ENCODE data around the gene RPS29.

The RPS29 gene

DNA sequence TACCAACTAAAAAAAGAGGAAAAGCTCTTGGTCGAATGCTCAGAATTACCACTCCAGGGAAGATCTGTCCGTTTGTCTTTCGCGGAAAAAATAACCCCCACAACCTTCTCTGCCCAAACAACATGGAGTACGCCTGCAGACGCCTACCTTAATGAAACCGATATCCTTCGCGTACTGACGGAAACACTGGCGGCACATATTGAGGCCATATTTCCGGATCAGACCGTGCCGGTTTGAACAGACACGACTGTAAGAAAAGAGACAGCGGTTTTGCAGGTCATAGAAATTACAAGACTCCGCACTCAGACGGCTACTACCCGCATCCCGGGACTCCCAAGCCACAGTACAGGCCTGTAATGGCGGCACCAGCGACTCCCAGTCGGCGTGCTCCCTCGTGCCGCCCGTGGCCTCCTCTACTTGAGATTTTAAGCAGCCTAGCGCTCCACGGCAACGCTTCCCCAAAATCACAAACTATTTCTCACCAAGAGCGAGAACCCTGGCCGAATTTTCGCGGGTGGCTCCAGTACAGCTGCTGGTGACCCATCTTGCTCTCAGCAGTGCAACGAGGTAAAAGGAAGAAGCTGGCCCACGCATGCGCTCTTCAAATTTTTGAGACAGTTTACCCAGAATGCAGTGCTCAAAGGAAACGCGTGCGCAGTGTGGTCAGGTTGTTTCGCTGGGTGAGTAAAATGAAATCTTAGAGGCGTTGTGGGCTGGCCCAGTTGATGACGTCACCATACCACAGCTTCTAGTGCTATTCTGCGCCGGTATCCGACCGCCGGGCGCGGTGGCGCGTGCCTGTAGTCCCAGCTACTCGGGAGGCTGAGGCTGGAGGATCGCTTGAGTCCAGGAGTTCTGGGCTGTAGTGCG, at the start of gene RPS29:
Gene RPS29 (minus strand): TSS at position 578 of the 870 bp plus-strand sequence. CDS start 34 bp downstream, at position 544.
- peak within 1 kb of the TSS; percentile 76 to 98 for H3K4me3 ChIP-seq (ENCODE audit: low read depth in 1 of 2, low read length in 2 of 2)
- H3K4me1 ChIP-seq (ENCODE audit: control insufficient read depth in 1 of 2, insufficient read depth in 2 of 2, low read length in 2 of 2): peaks cover 0 to 20% of the 10 kb centered on the region in 2 donors

DNA sequence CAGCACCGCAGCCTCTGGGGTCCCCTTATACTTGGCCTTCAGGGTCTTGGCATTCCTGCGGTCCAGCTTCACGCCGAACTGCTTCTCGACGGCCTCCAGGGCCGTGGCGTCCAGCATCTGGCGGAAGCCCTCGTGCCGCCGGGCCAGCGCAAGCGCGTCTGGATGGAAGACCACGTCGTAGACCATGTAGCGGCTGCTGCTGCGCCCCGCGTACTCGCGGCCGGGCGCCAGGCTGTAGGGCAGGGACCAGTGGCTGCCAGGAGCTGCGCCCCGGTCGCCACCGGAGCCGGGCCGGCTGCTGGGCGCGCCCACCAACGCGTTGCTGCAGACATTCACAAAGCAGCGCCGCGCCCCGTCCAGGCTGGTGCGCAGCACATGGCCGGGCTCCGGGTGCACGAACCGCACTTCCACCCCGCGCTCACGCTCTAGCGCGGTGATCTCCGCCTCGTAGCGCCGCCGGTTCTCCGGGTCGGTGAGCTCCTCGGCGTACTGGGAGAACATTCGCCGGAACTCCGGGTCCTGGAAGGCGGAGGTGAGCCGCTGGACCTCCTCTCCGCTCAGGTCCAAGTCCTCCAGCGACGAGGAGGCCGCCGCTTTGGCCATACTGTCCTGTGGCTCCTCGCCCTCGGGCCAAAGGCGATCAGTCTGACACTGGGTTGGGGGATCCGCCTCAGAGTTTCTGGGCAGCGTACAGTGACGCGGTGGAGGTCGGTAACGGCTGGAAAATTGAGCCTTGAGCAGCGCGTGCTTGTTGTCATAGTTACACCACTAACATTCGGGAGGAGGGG, 48.6 kb upstream of the RPS29 start, which contains the start of gene DNAAF2:
Gene DNAAF2 (minus strand): TSS at position 698 of the 788 bp plus-strand sequence. CDS start 95 bp downstream, at position 603.
- Histone ChIP-seq H3K27me3 (ENCODE audit: low read depth, low read length) (no peaks in the 10 kb centered on the region), H3K4me3 (ENCODE audit: low read depth in 1 of 2, low read length in 2 of 2) (peak within 1 kb of the TSS; percentile 80 to 99), H3K36me3 (ENCODE audit: control insufficient read depth in 1 of 2, insufficient read depth in 2 of 2, low read length in 2 of 2) (peaks cover 4 to 11% of the 10 kb centered on the region in 2 donors), H3K4me1 (ENCODE audit: control insufficient read depth in 1 of 2, insufficient read depth in 2 of 2, low read length in 2 of 2) (peaks cover 0 to 34% of the 10 kb centered on the region in 2 donors), H3K27ac (ENCODE audit: low read length) (peak within 1 kb of the TSS; percentile 83), H3K9me3 (ENCODE audit: control insufficient read depth in 1 of 2, low read length in 2 of 2) (no peaks in the 10 kb centered on the region)

More for the DNA sequence above, at the start of gene RPS29:
- peak within 1 kb of the TSS; percentile 98 for H3K27ac ChIP-seq (ENCODE audit: low read length)
- H3K36me3 ChIP-seq (ENCODE audit: control insufficient read depth in 1 of 2, insufficient read depth in 2 of 2, low read length in 2 of 2): peaks cover 14 to 23% of the 10 kb centered on the region in 2 donors
- H3K27me3 ChIP-seq (ENCODE audit: low read depth, low read length): no peaks in the 10 kb centered on the region
- no peaks in the 10 kb centered on the region for H3K9me3 ChIP-seq (ENCODE audit: control insufficient read depth in 1 of 2, low read length in 2 of 2)

GRCh38 chr14:49633640-49634546, 47.7 kb upstream of the RPS29 start:
- Histone ChIP-seq H3K9me3 (ENCODE audit: control insufficient read depth in 1 of 2, low read length in 2 of 2) (no peaks in the 10 kb centered on the region), H3K4me3 (ENCODE audit: low read depth in 1 of 2, low read length in 2 of 2) (peak overlapping the region; percentile 80 to 99), H3K36me3 (ENCODE audit: control insufficient read depth in 1 of 2, insufficient read depth in 2 of 2, low read length in 2 of 2) (peaks cover 4 to 9% of the 10 kb centered on the region in 2 donors), H3K27me3 (ENCODE audit: low read depth, low read length) (no peaks in the 10 kb centered on the region), H3K27ac (ENCODE audit: low read length) (peak overlapping the region; percentile 83), H3K4me1 (ENCODE audit: control insufficient read depth in 1 of 2, insufficient read depth in 2 of 2, low read length in 2 of 2) (peaks cover 0 to 34% of the 10 kb centered on the region in 2 donors)

- peaks cover 15 to 25% of the 10 kb centered on the region in 2 donors for H3K4me1 ChIP-seq (ENCODE audit: control insufficient read depth in 1 of 2, insufficient read depth in 2 of 2, low read length in 2 of 2)
- H3K9me3 ChIP-seq (ENCODE audit: control insufficient read depth in 1 of 2, low read length in 2 of 2): no peaks in the 10 kb centered on the region
- H3K36me3 ChIP-seq (ENCODE audit: control insufficient read depth in 1 of 2, insufficient read depth in 2 of 2, low read length in 2 of 2): peaks cover 0 to 7% of the 10 kb centered on the region in 2 donors
- H3K27me3 ChIP-seq (ENCODE audit: low read depth, low read length): no peaks in the 10 kb centered on the region
- no peak overlapping the region for H3K27ac ChIP-seq (ENCODE audit: low read length)
- H3K4me3 ChIP-seq (ENCODE audit: low read depth in 1 of 2, low read length in 2 of 2): peak overlapping the region in 1 of 2 donors; percentile 7
These were observed 38.0 kb upstream of the RPS29 start for GRCh38 chr14:49623941-49624839.

DNA sequence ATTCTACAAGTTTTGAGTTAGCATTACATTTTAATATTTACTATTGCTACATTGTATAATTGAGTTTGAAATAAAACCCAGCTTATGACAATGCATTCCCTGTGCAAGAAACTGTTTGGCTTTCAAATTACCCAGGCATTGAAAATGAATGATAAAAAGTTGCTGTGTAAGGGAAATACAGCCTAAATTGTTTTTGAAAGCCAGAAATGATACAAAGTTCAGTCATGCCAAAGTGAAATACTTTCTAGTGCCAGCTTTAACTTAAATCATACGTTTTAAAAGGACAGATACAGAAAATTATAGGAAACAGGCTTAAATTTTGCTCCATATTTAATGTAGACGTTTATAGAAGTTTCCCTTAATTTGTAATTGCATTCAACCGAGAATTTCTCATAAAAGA, 37.2 kb upstream of the RPS29 start:
- Histone ChIP-seq H3K9me3 (ENCODE audit: control insufficient read depth in 1 of 2, low read length in 2 of 2) (no peaks in the 10 kb centered on the region), H3K27ac (ENCODE audit: low read length) (no peak overlapping the region), H3K4me1 (ENCODE audit: control insufficient read depth in 1 of 2, insufficient read depth in 2 of 2, low read length in 2 of 2) (peaks cover 18 to 25% of the 10 kb centered on the region in 2 donors), H3K36me3 (ENCODE audit: control insufficient read depth in 1 of 2, insufficient read depth in 2 of 2, low read length in 2 of 2) (peaks cover 0 to 7% of the 10 kb centered on the region in 2 donors), H3K27me3 (ENCODE audit: low read depth, low read length) (no peaks in the 10 kb centered on the region), H3K4me3 (ENCODE audit: low read depth in 1 of 2, low read length in 2 of 2) (peak overlapping the region in 1 of 2 donors; percentile 96)

DNA sequence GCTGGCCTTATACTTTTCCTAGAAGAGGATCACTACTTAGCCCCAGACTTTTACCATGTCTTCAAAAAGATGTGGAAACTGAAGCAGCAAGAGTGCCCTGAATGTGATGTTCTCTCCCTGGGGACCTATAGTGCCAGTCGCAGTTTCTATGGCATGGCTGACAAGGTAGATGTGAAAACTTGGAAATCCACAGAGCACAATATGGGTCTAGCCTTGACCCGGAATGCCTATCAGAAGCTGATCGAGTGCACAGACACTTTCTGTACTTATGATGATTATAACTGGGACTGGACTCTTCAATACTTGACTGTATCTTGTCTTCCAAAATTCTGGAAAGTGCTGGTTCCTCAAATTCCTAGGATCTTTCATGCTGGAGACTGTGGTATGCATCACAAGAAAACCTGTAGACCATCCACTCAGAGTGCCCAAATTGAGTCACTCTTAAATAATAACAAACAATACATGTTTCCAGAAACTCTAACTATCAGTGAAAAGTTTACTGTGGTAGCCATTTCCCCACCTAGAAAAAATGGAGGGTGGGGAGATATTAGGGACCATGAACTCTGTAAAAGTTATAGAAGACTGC, 35.9 kb upstream of the RPS29 start:
- peaks cover 5 to 13% of the 10 kb centered on the region in 2 donors for H3K36me3 ChIP-seq (ENCODE audit: control insufficient read depth in 1 of 2, insufficient read depth in 2 of 2, low read length in 2 of 2)
- no peaks in the 10 kb centered on the region for H3K27me3 ChIP-seq (ENCODE audit: low read depth, low read length)
- peak overlapping the region; percentile 40 for H3K27ac ChIP-seq (ENCODE audit: low read length)
- no peaks in the 10 kb centered on the region for H3K9me3 ChIP-seq (ENCODE audit: control insufficient read depth in 1 of 2, low read length in 2 of 2)
- H3K4me3 ChIP-seq (ENCODE audit: low read depth in 1 of 2, low read length in 2 of 2): peak overlapping the region; percentile 90 to 96
- H3K4me1 ChIP-seq (ENCODE audit: control insufficient read depth in 1 of 2, insufficient read depth in 2 of 2, low read length in 2 of 2): peaks cover 18 to 25% of the 10 kb centered on the region in 2 donors

DNA sequence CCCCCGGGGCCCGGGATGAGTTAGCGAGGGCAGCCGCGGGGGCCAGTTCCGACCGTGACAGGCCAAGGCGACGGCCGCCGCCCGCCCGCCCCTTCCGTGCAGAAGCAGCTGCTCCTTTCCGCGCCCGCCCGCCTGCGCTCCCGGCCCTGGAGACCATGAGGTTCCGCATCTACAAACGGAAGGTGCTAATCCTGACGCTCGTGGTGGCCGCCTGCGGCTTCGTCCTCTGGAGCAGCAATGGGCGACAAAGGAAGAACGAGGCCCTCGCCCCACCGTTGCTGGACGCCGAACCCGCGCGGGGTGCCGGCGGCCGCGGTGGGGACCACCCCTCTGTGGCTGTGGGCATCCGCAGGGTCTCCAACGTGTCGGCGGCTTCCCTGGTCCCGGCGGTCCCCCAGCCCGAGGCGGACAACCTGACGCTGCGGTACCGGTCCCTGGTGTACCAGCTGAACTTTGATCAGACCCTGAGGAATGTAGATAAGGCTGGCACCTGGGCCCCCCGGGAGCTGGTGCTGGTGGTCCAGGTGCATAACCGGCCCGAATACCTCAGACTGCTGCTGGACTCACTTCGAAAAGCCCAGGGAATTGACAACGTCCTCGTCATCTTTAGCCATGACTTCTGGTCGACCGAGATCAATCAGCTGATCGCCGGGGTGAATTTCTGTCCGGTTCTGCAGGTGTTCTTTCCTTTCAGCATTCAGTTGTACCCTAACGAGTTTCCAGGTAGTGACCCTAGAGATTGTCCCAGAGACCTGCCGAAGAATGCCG, 35.1 kb upstream of the RPS29 start:
- Histone ChIP-seq H3K4me3 (ENCODE audit: low read depth in 1 of 2, low read length in 2 of 2) (peak overlapping the region; percentile 90 to 96), H3K27me3 (ENCODE audit: low read depth, low read length) (no peaks in the 10 kb centered on the region), H3K36me3 (ENCODE audit: control insufficient read depth in 1 of 2, insufficient read depth in 2 of 2, low read length in 2 of 2) (peaks cover 5 to 12% of the 10 kb centered on the region in 2 donors), H3K4me1 (ENCODE audit: control insufficient read depth in 1 of 2, insufficient read depth in 2 of 2, low read length in 2 of 2) (peaks cover 18 to 25% of the 10 kb centered on the region in 2 donors), H3K9me3 (ENCODE audit: control insufficient read depth in 1 of 2, low read length in 2 of 2) (no peaks in the 10 kb centered on the region), H3K27ac (ENCODE audit: low read length) (peak overlapping the region; percentile 99)

- no peaks in the 10 kb centered on the region for H3K9me3 ChIP-seq (ENCODE audit: control insufficient read depth in 1 of 2, low read length in 2 of 2)
- H3K4me1 ChIP-seq (ENCODE audit: control insufficient read depth in 1 of 2, insufficient read depth in 2 of 2, low read length in 2 of 2): peaks cover 18 to 25% of the 10 kb centered on the region in 2 donors
- peaks cover 5 to 9% of the 10 kb centered on the region in 2 donors for H3K36me3 ChIP-seq (ENCODE audit: control insufficient read depth in 1 of 2, insufficient read depth in 2 of 2, low read length in 2 of 2)
- peak within 1 kb of the TSS; percentile 99 for H3K27ac ChIP-seq (ENCODE audit: low read length)
- H3K27me3 ChIP-seq (ENCODE audit: low read depth, low read length): no peaks in the 10 kb centered on the region
- H3K4me3 ChIP-seq (ENCODE audit: low read depth in 1 of 2, low read length in 2 of 2): peak within 1 kb of the TSS; percentile 90 to 96
These were observed 34.3 kb upstream of the RPS29 start, which contains the start of the genes MGAT2 and RPL36AL for GRCh38 chr14:49620182-49621113. TSS of gene MGAT2 (plus strand) at chr14:49620799. CDS start at chr14:49621269, 470 bp downstream. TSS of gene RPL36AL (minus strand) at chr14:49620626. CDS start at chr14:49619104, 1,522 bp downstream.

Data from muscle layer of duodenum (tissue), 2 donors.